MV-4-11 (cell line): ENCODE measurements around the gene FKBP4.

Experiments
- DNase-seq: peaks from one replicate; lab custom pipeline; 2025; lab: John Stamatoyannopoulos, UW

The FKBP4 gene

GRCh38 chr12:2779281-2779680 lies 15.5 kb upstream of the FKBP4 start:
- peak; percentile 88 for DNase-seq

- DNase-seq, result no peak
Observed at GRCh38 chr12:2783936-2784600, 10.7 kb upstream of the FKBP4 start.

GRCh38 chr12:2785017-2785416 lies 9.8 kb upstream of the FKBP4 start:
- DNase-seq, result no peak

DNA sequence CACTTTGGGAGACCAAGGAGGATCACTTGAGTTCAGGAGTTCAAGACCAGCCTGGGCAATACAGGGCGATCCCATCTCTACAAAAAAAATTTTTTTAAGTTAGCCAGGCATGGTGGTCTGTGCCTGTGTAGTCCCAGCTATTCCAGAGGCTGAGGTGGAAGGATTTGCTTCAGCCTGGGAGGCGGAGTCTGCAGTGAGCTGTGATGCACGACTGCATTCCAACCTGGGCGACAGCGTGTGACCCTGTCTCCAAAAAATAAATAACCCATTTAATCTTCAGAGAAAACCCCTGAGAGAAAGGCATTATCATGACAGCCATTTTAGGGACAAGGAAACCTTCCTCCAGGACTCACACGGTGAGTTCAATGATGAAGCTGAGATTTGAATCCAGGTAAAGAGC lies 3.7 kb upstream of the FKBP4 start:
- DNase-seq, result no peak

GRCh38 chr12:2792671-2793500 lies 1.9 kb upstream of the FKBP4 start:
- DNase-seq, result no peak

- no peak for DNase-seq
Observed at GRCh38 chr12:2793561-2793960, 1.2 kb upstream of the FKBP4 start.

DNA sequence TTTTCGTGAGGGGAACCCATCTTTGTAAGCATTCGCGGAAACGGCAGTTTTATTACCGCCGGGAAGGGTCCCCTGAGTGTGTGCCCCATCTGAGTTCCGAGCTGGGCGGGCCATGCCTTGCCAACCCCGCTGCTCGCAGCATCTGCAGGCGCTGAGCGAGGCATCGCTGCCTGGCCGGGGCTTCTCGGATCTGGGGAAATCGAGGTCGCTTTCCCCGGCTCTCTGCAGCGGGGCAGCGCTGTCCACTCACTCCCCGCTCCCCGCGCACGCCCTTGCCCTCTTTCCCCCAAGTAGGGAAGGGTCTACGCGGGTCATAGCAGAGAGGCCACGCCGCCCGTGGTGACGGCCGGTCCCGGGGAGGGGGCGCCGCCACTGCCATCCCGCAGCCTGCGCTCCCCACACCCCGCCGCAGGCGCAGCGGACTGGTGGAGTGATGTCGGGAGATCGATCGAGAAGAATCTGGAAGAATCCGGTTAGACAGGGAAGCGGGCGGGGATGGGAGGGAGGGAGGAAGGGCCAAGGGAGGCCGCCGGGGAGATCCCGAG lies 507 bp upstream of the FKBP4 start:
- no peak for DNase-seq

GRCh38 chr12:2795291-2796186 lies 769 bp downstream of the FKBP4 start:
- peak; percentile 7 for DNase-seq

GRCh38 chr12:2796187-2796666 lies 1.5 kb downstream of the FKBP4 start:
- no peak for DNase-seq

GRCh38 chr12:2797721-2798418 lies 3.1 kb downstream of the FKBP4 start:
- no peak for DNase-seq

- DNase-seq, result no peak
Observed at GRCh38 chr12:2800046-2800570, 5.3 kb downstream of the FKBP4 start.

DNA sequence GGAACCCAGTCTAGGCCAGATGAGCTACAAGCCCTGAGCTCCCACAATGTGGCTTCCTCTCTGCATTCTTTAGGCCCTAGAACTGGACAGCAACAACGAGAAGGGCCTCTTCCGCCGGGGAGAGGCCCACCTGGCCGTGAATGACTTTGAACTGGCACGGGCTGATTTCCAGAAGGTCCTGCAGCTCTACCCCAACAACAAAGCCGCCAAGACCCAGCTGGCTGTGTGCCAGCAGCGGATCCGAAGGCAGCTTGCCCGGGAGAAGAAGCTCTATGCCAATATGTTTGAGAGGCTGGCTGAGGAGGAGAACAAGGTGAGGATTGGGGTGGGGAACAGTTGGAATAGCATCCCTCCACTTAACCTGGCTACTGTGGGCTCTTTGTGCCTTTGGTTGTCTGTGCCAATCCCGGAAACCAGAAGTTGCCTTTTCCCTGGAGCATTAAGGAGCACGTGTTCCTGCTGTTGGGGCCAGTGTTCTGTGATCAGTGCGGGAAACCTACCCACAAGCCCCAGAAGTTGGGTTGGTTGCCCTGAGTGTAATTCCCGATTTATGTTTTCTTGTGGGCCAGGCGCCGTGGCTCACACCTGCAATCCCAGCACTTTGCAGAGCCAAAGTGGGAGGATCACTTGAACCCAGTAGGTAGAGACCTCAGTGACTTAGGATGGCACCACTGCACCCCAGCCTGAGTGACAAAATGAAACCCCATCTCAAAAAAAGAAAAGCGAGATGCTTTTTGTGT lies 6.4 kb downstream of the FKBP4 start:
- DNase-seq, result no peak

DNA sequence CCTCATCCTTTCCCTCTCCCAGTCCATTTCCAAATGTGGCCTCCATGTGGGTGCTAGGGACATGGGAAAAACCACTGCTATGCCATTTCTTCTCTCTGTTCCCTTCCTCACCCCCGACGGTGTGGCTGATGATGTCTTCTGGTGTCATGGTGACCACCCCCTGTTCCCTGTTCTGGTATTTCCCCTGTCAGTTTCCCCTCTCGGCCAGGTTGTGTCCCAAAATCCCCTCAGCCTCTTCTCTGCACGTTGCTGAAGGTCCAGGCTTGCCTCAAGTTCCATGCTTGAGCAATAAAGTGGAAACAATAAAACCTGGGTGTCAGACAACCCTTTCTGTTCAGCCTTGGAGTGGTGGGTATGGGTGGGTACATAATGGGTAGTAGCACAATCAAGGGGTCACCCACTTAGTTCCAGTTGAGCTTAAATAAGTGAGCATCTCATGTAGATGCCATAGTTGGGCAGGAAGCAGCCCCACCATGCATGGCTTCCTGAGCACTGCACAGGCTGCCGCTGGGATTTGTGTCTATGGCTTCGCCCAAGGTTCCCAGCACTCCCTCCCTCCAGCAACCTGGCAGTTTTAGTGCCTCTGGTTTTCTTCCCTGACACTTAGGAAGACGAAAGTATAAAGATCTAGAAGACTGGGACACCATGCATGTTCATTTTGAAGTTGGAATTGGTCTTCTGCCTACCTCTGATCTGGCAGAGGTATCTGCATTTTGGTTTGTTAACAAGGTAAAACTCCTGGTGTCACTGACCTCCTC lies 9.0 kb downstream of the FKBP4 start:
- no peak for DNase-seq

DNA sequence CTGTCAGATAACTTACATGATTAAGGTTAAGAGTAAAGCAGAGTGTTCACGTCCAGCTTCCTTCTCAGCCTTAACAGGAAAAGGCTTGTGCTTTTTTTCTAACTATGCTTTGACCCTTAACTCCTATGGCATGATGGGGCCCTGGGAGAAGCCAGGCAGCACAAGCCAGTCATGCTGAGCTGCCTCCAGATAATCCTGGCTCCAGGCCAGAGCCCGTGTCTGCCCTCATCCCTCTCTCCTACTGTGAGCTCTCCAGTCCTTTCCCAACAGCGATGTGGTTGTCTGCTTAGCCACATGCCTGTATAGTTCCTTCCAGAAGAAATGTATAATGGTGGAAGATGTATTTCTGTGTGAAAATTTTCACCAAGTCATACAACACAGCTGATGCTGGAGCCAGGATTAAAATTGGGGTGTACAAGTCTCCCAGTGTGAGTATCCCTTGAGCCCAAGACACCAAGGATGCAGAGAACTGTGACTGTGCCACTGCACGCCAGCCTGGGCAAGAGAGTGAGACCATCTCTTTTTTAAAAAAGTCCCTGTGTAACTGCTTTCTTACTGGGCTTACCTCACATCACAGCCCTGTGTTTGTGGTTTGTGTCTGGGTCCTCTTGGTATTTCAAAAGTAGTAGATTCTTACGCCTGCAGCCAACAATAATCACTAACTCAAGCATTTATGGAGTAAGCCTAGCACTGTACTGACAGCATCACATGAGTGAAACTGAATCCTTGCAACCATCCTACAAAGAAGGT lies 9.8 kb downstream of the FKBP4 start:
- no peak for DNase-seq

DNA sequence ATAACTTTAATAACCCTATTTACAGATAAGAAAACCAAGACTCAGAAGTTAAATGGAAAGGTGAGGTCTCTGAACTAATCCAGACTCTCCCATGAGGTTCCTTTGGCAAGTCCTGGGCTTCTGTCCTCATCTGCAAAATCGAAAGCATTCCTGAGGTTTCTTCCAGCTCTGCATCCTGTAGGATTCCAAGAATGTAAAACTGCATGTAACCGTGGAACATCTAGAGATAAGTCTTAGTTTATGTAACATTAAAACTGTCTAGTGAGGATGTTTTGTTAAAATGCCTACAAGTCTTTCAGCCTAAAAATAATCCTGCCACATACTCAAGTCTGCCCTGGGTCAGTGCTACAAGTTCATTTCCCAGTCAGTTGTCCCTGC lies 10.4 kb downstream of the FKBP4 start:
- DNase-seq, result no peak

DNA sequence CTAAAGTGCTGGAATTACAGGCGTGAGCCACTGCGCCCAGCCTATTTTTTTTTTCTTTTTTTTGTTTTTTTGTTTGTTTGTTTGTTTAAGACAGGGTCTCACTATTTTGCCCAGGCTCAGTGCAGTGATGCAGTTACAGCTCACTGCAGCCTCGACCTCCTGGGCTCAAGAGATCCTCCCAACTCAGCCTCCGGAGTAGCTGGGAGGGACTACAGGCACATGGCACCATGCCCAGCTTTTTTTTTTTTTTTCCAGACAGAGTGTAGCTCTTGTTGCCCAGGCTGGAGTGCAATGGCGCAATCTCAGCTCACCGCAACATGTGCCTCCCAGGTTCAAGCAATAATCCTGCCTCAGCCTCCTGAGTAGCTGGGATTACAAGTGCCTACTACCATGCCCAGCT lies 11.9 kb downstream of the FKBP4 start:
- DNase-seq, result peak; percentile 2

DNA sequence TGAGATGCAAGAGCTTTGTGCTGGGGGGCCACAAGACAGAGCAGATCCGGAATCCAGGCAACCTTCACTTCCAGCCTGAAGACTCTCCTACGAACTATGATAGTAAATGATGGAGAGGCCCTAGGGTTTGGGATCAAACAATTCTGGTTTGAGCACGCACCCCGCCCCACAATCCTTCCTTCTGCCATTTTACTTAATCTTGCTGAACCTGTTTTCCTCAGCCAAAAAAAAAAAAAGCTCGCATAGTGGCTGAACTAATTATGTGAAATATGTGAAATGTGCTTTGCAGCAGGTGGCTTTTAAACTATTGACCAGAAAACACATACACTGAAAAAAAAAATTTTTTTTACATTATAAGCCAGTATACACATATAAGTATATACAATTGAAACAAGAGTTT lies 17.0 kb downstream of the FKBP4 start:
- DNase-seq, result no peak

GRCh38 chr12:2812290-2813213 lies 17.8 kb downstream of the FKBP4 start, which contains the start of gene ITFG2:
Gene ITFG2, plus strand, starts transcription at chr12:2812668. Its CDS starts 93 bp downstream, at chr12:2812761.
- peak; percentile 99 for DNase-seq
